H1 (cell line): ENCODE measurements around the gene ZNF382. TPM values are rescaled to one million over a fixed set of nuclear protein-coding genes. Genes with fewer than 3 reads are reported as not detected.

Source experiments
- FOSL1 ChIP-seq: IDR thresholded peaks from 2 replicates; pipeline ENCODE4 v1.6.1; 2011; ENCODE audit warnings: mild to moderate bottlenecking, low read depth, low read length, moderate library complexity; ENCODE audit not compliant: insufficient read depth
- KDM4A ChIP-seq: IDR thresholded peaks from one replicate; pipeline ENCODE4 v1.7.1; 2012; ENCODE audit warnings: low read depth, mild to moderate bottlenecking, moderate library complexity, low read length, inconsistent platforms; ENCODE audit not compliant: severe bottlenecking
- POU5F1 ChIP-seq: IDR thresholded peaks from 2 replicates; pipeline ENCODE4 v1.6.1; 2011; ENCODE audit warnings: low read depth, mild to moderate bottlenecking, low read length, moderate library complexity
- YY1 ChIP-seq: IDR thresholded peaks from 2 replicates; pipeline ENCODE4 v1.6.1; 2011; ENCODE audit warnings: low read depth, mild to moderate bottlenecking, low read length
- polyA plus RNA-seq, 7 experiments: library from polyadenylated mRNA; depleted of rRNA in 3 of 7; stranded (reverse) in 5 of 7; unstranded in 2 of 7; fragments of >200 nt in 5 of 7; fragments of 200-250 nt in 2 of 7; gene quantifications; 1 replicate in 5 of 7; 2 replicates in 1 of 7; 4 replicates in 1 of 7; pipeline versions ENCODE4 v1.2.1 to v1.2.3, GENCODE V29; 2011 to 2013; ENCODE audit warnings: missing spikeins in 2 of 7, mixed read lengths in 2 of 7
- total RNA-seq: library from RNA; stranded (reverse); fragmentation: NEBNext Ultra II Directional; extraction: Animal tissue kit (Norgen Biotek cat#: 25700); gene quantifications from 2 replicates; pipeline ENCODE4 v1.2.1, GENCODE V29; 2021

The ZNF382 gene
- total and polyA plus RNA-seq, 2 of the 8 experiments (the other 6 are each of a cell fraction or from before 2014, with no cell fraction given), result 1.9 to 6.3 TPM

- no peak for TF ChIP-seq YY1
- TF ChIP-seq FOSL1, result no peak
- no peak for TF ChIP-seq KDM4A
- no peak for TF ChIP-seq POU5F1
- TF ChIP-seq, all 59 proteins: peak for 0
Measured at GRCh38 chr19:36635342-36635741, 30.2 kb downstream of the ZNF382 start (continued).
